GDM1 (cell line): ENCODE results near the gene DEPDC1B.
A peak's percentile ranks its signal among the peaks of the same experiment; 100 is the strongest.
"Not testable (repeated sequence)": the region's sequence is repeated elsewhere in the genome, so short reads cannot be mapped to it uniquely, and the experiment has no call there.

Source experiments
- DNase-seq: peaks from one replicate; lab custom pipeline; 2025; lab: John Stamatoyannopoulos, UW

The DEPDC1B gene, protein sequence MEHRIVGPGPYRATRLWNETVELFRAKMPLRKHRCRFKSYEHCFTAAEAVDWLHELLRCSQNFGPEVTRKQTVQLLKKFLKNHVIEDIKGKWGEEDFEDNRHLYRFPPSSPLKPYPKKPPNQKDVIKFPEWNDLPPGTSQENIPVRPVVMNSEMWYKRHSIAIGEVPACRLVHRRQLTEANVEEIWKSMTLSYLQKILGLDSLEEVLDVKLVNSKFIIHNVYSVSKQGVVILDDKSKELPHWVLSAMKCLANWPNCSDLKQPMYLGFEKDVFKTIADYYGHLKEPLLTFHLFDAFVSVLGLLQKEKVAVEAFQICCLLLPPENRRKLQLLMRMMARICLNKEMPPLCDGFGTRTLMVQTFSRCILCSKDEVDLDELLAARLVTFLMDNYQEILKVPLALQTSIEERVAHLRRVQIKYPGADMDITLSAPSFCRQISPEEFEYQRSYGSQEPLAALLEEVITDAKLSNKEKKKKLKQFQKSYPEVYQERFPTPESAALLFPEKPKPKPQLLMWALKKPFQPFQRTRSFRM

DNA sequence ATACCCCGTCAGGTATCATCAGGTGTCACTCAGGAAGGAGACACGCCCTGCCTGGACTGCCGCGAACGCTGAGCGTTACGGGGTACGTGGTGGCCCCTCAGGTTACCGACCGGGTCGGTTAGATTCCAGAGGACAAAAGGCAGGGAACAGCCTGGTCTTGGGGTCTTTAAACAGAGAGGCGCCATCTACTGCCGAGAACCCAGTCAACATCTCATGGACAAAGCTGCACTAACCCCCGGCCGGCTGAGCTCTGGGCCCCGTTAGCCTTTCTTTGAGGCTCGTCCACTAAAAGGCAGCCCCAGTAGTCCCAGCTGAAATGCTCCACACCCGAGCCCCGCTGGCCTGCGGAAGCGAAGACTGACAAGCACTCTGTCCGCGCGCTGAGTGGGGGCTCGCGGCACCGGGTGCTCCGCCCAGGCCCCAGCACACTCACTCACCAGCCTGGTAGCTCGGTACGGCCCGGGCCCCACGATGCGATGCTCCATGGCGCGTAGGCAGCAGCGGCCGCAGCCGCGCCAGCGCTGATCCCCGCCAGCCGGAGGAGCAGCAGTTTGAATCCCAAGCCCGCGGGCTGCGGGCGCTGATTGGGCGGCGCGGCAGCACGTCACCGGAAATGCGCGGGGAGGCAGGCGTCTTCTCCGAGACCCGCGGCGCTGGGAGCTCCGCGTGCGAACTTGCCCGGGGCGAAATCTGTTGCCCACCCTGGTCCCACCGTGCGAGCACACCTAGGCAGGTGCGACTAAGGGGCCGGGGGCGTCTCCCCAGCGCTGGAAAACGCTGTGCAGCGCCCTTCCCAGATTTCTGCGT, at the start of gene DEPDC1B:
TSS of gene DEPDC1B (minus strand) at position 558 of the 807 bp plus-strand sequence. CDS start at position 485, 73 bp downstream.
- peak; percentile 90 for DNase-seq

DNA sequence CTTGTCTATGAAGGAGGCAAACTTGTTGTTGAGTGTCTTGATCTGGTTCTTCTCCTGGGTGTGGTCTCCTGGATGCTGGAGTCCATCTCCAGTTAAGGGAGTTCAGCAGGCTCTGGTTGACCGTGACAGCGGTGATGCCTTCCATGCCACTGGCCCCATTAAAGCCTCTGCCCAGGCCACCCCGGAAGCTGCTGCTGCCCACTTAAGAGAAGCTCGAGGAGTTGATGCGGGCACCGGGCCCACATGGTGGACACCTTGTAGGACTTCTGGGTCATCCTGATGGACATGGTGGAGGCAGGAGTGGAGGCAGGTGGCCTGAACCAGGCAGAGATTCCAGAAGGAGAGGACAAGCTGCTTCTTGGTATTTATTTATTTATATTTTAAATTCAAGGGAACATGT, 44.7 kb upstream of the DEPDC1B start:
- DNase-seq: no peak

DNA sequence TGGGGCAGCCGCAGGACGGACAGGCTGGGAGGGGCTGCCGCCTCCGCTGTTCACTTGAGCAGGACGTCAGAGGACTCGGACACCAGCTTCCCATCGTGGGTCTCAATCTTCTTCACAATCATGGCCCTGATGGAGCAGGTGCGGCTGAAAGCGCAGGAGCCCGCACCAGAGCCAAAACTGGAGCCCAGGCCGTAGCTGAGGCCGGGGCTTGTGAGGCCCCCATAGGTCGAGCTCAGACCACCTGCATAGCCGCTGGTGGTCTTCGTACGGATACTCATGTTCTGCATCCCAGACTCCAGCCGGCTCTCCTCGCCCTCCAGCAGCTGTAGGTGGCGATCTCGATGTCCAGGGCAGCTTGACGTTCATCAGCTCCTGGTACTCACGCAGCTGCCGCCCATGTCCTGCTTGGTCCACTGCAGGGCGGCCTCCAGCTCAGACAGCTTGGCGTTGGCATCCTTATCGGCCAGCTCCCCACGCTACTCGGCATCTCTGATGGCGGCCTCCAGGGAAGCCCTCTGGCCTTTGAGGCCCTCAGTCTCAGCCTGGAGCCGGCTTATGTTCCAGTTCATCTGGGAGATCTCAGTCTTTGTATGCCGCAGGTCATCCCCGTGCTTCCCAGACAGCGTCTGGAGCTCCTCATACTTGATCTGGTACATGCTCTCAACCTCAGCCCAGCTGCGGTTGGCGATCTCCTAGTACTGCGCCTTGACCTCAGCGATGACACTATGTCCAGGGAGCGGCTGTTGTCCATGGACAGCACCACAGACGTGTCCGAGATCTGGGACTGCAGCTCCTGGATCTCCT, 43.7 kb upstream of the DEPDC1B start:
- no peak for DNase-seq

DNA sequence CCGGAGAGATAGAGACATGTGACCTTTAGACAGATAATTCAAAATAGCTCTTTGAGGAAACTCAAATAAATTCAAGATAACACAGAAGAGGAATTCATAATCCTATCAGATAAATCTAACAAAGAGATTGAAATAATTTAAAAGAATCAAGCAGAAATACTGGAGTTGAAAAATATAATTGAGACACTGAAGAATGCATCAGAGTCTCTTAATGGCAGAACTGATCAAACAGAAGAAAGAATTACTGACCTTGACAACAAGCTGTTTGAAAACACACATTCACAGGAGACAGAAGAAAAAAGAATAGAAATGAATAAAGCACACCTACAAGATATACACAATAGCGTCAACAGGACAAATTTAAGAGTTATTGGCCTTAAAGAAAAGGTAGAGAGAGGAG, 40.4 kb upstream of the DEPDC1B start:
- DNase-seq: no peak

DNA sequence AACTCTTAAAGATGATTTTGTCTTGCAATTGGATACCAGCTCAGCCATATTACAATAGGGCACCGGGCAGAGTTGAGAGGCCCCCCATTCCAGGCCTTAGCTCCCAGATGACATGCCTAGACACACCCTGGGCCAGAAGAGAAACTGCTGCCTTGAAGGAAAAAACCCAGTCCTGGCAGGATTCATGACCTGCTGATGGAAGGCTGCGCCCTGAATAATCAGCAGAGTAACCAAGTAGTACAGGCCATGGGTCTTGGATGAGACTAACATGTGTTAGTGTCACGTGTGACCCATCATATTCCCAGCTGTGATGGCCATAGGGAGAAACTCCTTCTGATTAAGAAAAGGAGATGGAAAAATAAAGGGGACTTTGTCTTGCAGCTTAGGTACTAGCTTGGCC, 39.0 kb upstream of the DEPDC1B start:
- no peak for DNase-seq

DNA sequence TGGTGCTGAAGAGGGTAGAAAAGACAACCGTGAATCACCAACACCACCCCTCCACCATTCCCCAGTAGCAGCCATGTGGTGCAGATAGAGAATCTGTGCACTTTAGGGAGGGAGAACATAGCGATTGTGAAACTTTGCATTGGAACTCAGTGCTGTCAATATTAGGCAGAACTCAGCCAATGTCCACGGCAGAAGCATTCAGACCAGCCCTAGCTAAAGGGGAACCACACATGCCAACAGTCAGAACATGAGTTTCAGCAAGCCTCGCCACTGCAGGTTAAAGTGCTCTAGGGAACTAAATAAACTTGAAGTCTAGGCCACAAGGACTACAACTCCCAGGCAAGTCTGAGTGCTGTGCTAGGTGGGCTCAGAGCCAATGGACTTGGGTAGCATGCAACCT, 38.5 kb upstream of the DEPDC1B start:
- DNase-seq: no peak

DNA sequence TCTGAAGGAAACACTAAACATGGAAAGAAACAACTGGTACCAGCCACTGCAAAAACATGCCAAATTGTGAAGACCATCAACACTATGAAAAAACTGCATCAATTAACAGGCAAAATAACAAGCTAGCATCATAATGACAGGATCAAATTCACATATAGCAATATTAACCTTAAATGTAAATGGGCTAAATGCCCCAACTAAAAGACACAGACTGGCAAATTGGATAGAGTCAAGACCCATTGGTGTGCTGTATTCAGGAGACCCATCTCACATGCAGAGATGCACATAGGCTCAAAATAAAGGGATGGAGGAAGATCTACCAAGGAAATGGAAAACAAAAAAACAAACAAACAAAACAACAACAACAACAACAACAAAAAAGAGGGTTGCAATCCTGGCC, 30.9 kb upstream of the DEPDC1B start:
- DNase-seq: not testable (repeated sequence)

DNA sequence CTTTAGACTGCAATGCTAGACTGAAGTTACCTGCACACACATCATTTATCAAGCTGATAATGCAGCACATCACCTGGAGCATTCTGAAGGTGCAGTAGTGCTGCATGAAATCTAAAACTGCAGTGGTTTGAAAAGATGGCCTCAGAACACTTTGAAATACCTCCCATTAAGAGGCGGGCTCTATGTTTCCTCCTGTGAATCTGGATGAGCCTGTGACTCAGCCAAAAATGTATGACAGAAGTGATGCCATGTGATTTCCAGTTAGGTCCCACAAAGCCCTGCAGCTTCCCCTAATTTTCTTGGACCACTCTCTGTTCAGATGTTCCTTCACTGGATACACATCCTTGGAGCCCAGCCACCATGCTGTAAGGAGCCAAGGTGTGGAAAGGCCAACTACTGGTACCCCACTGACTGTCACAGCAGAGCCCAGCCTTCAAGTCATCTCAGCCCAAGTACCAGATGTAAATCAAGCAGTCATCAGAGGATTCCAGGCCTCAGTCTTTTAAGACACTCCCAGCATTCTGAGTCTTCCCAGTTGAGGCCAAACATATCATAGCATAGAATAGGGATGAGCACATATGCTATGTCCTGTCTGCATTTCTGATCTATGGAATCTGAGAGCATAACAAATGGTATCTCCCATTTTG, 27.2 kb upstream of the DEPDC1B start:
- DNase-seq: no peak

DNA sequence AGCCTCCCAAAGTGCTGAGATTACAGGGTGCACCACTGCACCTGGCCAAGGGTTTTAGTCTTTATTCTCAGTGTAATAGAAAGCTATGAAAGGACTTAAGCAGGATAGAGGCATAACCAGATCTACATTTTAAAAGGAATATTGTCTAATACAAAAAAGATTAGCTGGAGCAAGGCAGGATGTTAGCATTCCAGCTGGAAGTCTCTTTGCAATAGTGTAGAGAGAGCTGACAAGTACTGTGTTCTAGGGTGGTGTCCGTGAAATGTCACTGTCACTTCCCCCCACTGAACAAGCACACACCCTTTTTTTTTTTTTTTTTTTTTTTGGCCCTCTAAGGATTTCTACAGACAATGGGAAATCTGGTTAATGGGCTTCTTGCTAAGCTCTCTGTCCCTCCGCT, 24.2 kb upstream of the DEPDC1B start:
- no peak for DNase-seq

DNA sequence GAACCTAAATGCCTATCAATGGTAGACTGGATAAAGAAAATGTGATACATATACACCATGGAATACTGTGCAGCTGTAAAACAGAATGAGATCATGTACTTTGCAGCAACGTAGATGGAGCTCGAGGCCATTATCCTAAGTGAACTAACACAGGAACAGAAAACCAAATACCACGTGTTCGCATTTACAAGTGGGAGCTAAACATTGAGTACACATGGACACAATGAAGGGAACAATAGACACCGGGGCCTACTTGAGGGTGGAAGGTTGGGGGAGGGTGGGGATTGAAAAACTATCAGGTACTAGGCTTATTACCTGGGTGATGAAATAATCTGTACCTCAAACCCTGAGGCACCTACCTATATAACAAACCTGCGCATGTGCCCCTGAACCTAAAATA, 22.4 kb upstream of the DEPDC1B start:
- no peak for DNase-seq

DNA sequence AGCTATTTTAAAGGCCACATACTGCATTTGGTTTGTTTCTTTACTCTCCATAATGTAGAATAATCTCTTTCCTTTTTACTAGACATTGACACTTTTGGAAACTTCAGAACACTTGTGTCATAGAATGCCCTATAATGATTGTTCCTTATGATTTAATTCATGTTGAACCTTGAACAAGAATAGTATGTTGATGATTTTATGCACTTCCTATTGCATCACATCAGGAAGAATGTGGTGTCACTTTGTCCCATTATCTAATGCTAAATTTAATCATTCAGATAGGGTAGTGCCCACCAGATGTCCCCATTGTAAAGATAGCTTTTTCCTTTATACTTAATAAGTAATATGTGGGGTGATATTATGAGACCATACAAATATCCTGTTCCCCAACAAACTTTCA, 19.4 kb upstream of the DEPDC1B start:
- DNase-seq: no peak

DNA sequence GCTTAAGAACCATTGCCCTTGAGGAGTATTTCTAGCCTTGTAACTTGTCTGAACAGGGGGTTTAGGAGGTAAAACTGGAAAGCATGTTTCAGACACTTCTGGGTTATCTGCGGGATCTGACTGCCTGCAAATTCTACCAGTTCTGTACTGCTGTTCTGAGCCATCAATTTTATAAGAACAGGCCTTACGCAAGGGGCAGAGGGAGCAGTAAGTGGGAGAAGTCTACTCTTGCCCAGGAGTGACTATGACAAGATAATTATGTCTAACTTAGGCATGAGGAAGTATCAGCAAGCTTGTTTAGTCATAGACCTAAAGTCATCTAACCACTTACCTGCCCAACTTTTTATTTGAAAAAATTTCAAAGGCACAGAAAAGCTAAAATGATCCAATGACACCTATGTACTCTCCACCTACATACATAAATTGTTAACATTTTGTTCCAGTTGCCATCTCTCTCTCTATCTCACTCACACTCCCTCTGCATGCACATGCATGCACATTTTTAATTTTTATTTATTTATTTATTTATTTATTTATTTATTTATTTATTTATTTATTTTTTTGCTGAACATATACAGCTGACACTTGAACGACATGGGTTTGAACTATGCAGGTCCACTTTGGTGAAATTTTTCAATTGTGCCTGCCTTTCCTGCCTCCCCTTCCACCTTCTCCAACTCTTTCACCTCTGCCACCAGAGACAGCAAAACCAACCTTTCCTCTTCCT, 18.4 kb upstream of the DEPDC1B start:
- DNase-seq: no peak

DNA sequence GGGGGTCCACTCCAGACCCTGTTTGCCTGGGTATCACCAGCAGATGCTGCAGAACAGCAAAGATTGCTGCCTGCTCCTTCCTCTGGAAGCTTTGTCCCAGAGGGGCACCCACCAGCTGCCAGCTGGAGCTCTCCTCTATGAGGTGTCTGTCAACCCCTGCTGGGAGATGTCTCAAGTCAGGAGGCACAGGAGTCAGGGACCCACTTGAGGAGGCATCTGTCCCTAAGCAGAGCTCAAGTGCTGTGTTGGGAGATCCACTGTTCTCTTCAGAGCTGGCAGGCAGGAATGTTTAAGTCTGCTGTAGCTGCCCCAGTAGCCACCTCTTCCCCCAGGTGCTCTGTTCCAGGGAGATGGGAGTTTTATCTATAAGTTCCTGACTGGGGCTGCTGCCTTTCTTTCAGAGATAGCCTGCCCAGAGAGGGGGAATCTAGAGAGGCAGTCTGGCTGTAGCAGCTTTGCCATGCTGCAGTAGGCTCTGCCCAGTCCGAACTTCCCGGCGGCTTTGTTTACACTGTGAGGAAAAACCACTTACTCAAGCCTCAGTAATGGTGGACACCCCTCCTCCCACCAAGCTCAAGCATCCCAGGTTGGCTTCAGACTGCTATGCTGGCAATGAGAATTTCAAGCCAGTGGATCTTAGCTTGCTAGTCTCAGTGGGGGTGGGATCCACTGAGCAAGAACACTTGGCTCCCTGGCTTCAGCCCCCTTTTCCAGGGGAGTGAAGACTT, 15.4 kb upstream of the DEPDC1B start:
- DNase-seq: not testable (repeated sequence)

DNA sequence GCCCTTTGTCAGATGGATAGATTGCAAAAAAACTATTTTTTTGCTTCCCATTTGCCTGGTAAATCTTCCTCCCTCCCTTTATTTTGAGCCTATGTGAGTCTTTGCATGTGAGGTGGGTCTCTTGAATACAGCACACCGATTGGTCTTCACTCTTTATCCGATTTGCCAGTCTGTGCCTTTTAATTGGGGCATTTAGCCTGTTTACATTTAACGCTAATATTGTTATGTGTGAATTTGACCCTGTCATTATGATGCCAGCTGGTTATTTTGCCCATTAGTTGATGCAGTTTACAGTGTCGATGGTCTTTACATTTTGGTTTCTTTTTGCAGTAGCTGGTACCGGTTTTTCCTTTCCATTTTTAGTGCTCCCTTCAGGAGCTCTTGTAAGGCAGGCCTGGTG, 13.0 kb upstream of the DEPDC1B start:
- DNase-seq: no peak

DNA sequence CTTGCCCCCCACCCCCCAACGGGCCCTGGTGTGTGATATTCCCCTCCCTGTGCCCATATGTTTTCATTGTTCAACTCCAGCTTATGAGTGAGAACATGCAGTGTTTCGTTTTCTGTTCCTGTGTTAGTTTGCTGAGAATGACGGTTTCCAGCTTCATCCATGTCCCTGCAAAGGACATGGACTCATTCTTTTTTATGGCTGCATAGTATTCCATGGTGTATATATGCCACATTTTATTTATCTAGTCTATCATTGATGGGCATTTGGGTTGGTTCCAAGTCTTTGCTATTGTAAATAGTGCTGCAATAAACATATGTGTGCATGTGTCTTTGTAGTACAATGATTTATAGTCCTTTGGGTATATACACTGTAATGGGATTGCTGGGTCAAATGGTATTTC, 11.9 kb upstream of the DEPDC1B start:
- not testable (repeated sequence) for DNase-seq

DNA sequence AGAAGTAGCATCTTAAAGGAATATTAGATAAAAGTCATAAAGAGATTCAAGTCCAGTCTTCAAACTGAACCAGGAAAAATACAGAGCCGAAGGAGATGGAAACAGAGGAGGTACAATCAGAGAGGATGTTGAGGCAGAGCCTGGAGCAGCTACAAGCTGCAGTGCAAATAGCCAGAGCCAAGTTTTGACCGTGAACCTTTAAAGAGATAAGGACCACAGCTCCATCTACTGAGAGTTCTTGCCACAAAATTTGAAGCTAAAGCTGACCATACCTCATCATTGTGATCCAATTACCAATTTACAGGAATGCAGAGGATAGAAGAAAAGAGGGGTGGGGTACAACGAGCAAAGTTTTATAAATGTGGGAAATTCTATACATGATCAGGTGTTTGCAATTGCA, 10.4 kb upstream of the DEPDC1B start:
- DNase-seq: no peak

DNA sequence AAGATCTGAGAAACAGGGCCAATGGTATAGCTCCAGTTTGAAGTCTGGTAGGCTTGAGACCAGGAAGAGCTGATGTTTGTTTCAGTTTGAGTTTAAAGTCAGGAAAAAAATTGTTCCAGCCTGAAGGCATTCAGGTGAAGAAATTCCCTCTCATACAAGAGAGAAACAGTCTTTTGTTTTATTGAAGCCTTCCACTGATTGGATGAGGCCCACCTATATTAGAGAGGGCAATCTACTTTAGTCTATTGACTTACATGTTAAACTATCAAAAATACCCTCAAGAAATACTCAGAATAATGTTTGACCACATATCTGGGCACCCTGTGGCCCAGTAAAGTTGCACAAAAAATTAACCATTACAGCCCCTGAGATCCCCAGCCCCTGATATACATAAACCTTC, 5.2 kb upstream of the DEPDC1B start:
- no peak for DNase-seq

DNA sequence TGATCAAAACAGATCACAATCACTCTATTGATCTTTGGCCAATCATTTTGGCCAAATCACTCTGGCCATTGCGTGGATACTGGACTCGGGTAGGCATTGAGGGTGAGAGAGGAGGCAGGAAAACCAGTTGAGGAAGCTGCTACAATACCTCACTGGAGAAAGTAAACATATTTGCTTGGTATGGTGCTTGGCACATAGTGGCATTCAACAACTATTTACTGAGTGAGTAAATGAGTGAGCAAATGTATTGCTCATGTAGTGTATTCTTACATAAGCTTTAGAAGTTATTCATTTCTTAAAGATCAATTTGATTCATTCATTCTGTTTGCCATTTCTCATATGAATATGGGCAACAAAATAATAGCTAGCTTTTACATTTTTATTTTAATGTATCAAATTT, 4.0 kb upstream of the DEPDC1B start:
- no peak for DNase-seq

DNA sequence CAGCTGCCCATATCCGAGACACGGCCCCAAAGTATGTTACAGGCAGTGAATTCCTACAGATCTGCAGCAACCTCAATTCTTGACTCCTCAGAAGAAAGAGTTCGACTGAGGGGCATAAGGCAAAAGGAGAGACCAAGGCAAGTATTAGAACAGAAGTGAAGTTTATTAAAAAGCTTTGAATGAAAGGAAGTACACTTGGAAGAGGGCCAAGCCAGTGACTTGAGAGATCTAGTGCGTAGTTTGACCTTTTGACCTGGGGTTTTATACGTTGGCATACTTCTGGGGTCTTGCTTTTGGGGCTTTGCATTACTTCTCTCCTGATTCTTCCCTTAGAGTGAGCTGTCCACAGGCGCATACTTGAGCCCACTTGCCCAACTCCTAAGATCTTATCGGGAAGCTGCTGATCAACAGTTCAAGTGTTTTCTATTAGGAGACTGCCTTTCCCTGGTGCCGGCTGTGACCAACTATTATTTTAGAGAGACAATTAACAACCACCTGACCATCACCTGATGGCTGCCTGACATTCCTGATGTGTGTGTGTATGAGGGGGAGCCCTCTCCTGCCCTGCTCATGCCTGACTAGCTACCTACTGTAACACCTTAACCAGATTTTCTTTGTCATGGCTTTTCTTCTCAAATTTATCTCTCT, 1.5 kb upstream of the DEPDC1B start:
- no peak for DNase-seq

DNA sequence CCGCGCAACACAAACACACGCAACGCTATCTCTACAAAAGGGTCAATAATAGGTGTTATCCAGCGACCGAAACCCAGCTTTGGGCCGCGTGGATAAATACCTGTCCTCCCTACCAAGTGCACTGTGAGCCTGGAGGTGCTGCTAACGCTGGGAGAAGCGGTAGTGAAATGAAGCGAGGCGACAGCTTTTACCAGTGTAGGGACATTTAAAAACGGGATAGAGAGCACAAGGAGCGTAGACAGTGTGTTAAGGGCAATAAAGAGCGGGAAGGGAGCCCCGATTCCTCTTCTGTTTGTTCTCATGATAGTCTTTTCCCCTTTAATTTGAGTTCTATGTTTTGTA, 421 bp upstream of the DEPDC1B start:
- no peak for DNase-seq
